H1 (cell line): ENCODE data around the gene CDHR5. TPM values are rescaled to one million over a fixed set of nuclear protein-coding genes. Genes with fewer than 3 reads are reported as not detected.
A peak's percentile ranks its signal among the peaks of the same experiment; 100 is the strongest.

Experiments used
- CTCF ChIA-PET: fragments of 300-600 bp; sonication (Branson Sonifier 250); formaldehyde crosslinking; loops from one replicate; lab custom pipeline; 2021; ENCODE audit not compliant: partially characterized antibody; lab: Charles Lee
- POLR2A ChIA-PET: fragments of 300-600 bp; sonication (Branson Sonifier 250); formaldehyde crosslinking; loops from one replicate; lab custom pipeline; 2021; ENCODE audit warnings: inconsistent platforms; ENCODE audit not compliant: partially characterized antibody; lab: Charles Lee
- DNase-seq, 2 experiments: peaks; one replicate each; pipeline versions ENCODE4 v3.0.0 to v3.0.0-alpha.2; 2010 to 2022; ENCODE audit warnings: low spot score in 2 of 2, low read depth in 1 of 2, mixed read lengths in 1 of 2
- FAIRE-seq: peaks from 2 replicates; lab custom pipeline; 2011; peaks lifted over from hg19 to GRCh38; lab: Jason Lieb, UNC
- H2AFZ ChIP-seq: 2 replicates; pipeline ENCODE4 v1.8.1; 2012; ENCODE audit warnings: low read length, inconsistent platforms
- H2AK5ac ChIP-seq: 2 replicates; pipeline ENCODE4 v1.6.1; 2013; ENCODE audit warnings: low read depth, low read length
- H2BK120ac ChIP-seq: replicated peaks from 2 replicates; pipeline ENCODE3; 2013; ENCODE audit warnings: low read depth, low read length, inconsistent platforms
- H2BK12ac ChIP-seq: 2 replicates; pipeline ENCODE4 v1.6.1; 2013; ENCODE audit warnings: low read depth, low read length
- H2BK15ac ChIP-seq: 2 replicates; pipeline ENCODE4 v1.6.1; 2013; ENCODE audit warnings: low read length
- H2BK20ac ChIP-seq: 2 replicates; pipeline ENCODE4 v1.6.1; 2013; ENCODE audit warnings: low read length
- H2BK5ac ChIP-seq: 2 replicates; pipeline ENCODE4 v1.6.1; 2013; ENCODE audit warnings: low read depth, low read length
- H3K14ac ChIP-seq: 2 replicates; pipeline ENCODE4 v1.6.1; 2013; ENCODE audit warnings: inconsistent platforms; ENCODE audit not compliant: insufficient read length
- H3K18ac ChIP-seq: 2 replicates; pipeline ENCODE4 v1.6.1; 2013; ENCODE audit warnings: low read length; ENCODE audit errors: extremely low read depth
- H3K23ac ChIP-seq: 2 replicates; pipeline ENCODE4 v1.6.1; 2013; ENCODE audit warnings: inconsistent platforms; ENCODE audit not compliant: insufficient read length
- H3K23me2 ChIP-seq: 2 replicates; pipeline ENCODE4 v1.6.1; 2013; ENCODE audit warnings: low read depth, low read length
- H3K27ac ChIP-seq: 2 replicates; pipeline ENCODE4 v1.6.1; 2011; ENCODE audit warnings: low read depth, low read length, inconsistent platforms
- H3K27me3 ChIP-seq, 4 experiments: replicated peaks in 1 of 4; 1 replicate in 1 of 4; 2 replicates in 3 of 4; pipeline versions ENCODE4 v1.6.1 to v1.8.1; 2011 to 2013; ENCODE audit warnings: low read length in 3 of 4, mild to moderate bottlenecking in 3 of 4, inconsistent platforms in 2 of 4, mixed read lengths in 2 of 4, moderate library complexity in 1 of 4; ENCODE audit not compliant: control insufficient read depth in 3 of 4, insufficient read depth in 3 of 4; ENCODE audit errors: extremely low read depth in 1 of 4
- H3K36me3 ChIP-seq, 4 experiments: 2 replicates each; pipeline versions ENCODE4 v1.6.1 to v1.8.1; 2011 to 2013; ENCODE audit warnings: mild to moderate bottlenecking in 4 of 4, low read length in 3 of 4, moderate library complexity in 2 of 4, control low read depth in 1 of 4, inconsistent platforms in 1 of 4; ENCODE audit not compliant: insufficient read depth in 4 of 4, control insufficient read depth in 2 of 4
- H3K4ac ChIP-seq: replicated peaks from 2 replicates; pipeline ENCODE3; 2013; ENCODE audit warnings: low read length, low read depth, mixed read lengths, inconsistent platforms; ENCODE audit not compliant: insufficient read length
- H3K4me1 ChIP-seq, 4 experiments: replicated peaks in 1 of 4; 1 replicate in 1 of 4; 2 replicates in 3 of 4; pipeline versions ENCODE4 v1.6.1 to v1.8.1; 2011 to 2013; ENCODE audit warnings: low read length in 3 of 4, inconsistent platforms in 2 of 4, mixed read lengths in 1 of 4; ENCODE audit not compliant: insufficient read depth in 4 of 4, control insufficient read depth in 3 of 4
- H3K4me2 ChIP-seq, 2 experiments: 2 replicates each; pipeline versions ENCODE4 v1.6.1 to v1.8.1; 2011 to 2013; ENCODE audit warnings: low read depth in 2 of 2, low read length in 2 of 2, control low read depth in 1 of 2, inconsistent platforms in 1 of 2, mild to moderate bottlenecking in 1 of 2; ENCODE audit not compliant: insufficient read depth in 1 of 2
- H3K4me3 ChIP-seq, 4 experiments: fragments of 200-600, 300-600 bp in 1 of 4; sonication (generic), shearing (Covaris generic), sonication (Bioruptor Twin) in 1 of 4; 2 replicates each; pipeline versions ENCODE4 v1.5.1 to v1.8.1; 2011 to 2016; ENCODE audit warnings: low read length in 4 of 4, low read depth in 3 of 4, control low read depth in 2 of 4, inconsistent platforms in 2 of 4, mild to moderate bottlenecking in 2 of 4, mixed read lengths in 1 of 4, moderate library complexity in 1 of 4; ENCODE audit not compliant: insufficient read depth in 2 of 4; ENCODE audit errors: extremely low read depth in 1 of 4
- H3K56ac ChIP-seq: replicated peaks from 2 replicates; pipeline ENCODE3; 2013; ENCODE audit warnings: low read depth, mild to moderate bottlenecking, mixed read lengths, low read length, inconsistent platforms; ENCODE audit not compliant: insufficient read length
- H3K79me1 ChIP-seq: 2 replicates; pipeline ENCODE4 v1.6.1; 2013; ENCODE audit warnings: low read depth, low read length, control low read depth
- H3K79me2 ChIP-seq, 2 experiments: 2 replicates each; pipeline versions ENCODE4 v1.6.1 to v1.8.1; 2012 to 2013; ENCODE audit warnings: low read length in 2 of 2, mild to moderate bottlenecking in 2 of 2, inconsistent platforms in 1 of 2; ENCODE audit not compliant: insufficient read depth in 2 of 2, control insufficient read depth in 1 of 2
- H3K9ac ChIP-seq, 4 experiments: replicated peaks in 1 of 4; 1 replicate in 1 of 4; 2 replicates in 3 of 4; pipeline versions ENCODE4 v1.6.1 to v1.8.1; 2011 to 2013; ENCODE audit warnings: low read depth in 3 of 4, low read length in 3 of 4, control low read depth in 2 of 4, mild to moderate bottlenecking in 2 of 4, moderate library complexity in 2 of 4, inconsistent platforms in 1 of 4; ENCODE audit errors: extremely low read depth in 1 of 4
- H3K9me3 ChIP-seq, 2 experiments: 2 replicates each; pipeline versions ENCODE4 v1.6.1 to v1.8.1; 2012 to 2013; ENCODE audit warnings: mild to moderate bottlenecking in 2 of 2, moderate library complexity in 2 of 2, control low read depth in 1 of 2, inconsistent platforms in 1 of 2, low read depth in 1 of 2, low read length in 1 of 2, mixed read lengths in 1 of 2; ENCODE audit not compliant: insufficient read depth in 2 of 2
- H4K20me1 ChIP-seq, 2 experiments: replicated peaks in 1 of 2; 2 replicates each; pipeline versions ENCODE3 to v1.8.1; 2011 to 2013; ENCODE audit warnings: inconsistent platforms in 2 of 2, low read length in 2 of 2, mild to moderate bottlenecking in 1 of 2; ENCODE audit not compliant: insufficient read depth in 2 of 2, control insufficient read depth in 1 of 2
- H4K5ac ChIP-seq: 2 replicates; pipeline ENCODE4 v1.6.1; 2013; ENCODE audit warnings: low read length, low read depth, mixed read lengths, inconsistent platforms; ENCODE audit not compliant: insufficient read length
- H4K8ac ChIP-seq: 2 replicates; pipeline ENCODE4 v1.8.0; 2013; ENCODE audit warnings: mild to moderate bottlenecking, moderate library complexity, low read length, inconsistent platforms; ENCODE audit not compliant: insufficient read depth; ENCODE audit errors: extremely low read depth
- H4K91ac ChIP-seq: replicated peaks from 2 replicates; pipeline ENCODE3; 2013; ENCODE audit warnings: low read length, mixed read lengths, inconsistent platforms; ENCODE audit not compliant: insufficient read length
- SP1 ChIP-seq: IDR thresholded peaks from 2 replicates; pipeline ENCODE4 v1.6.1; 2011; ENCODE audit warnings: low read depth, low read length
- WGBS, 2 experiments: shearing (Covaris generic) in 1 of 2; methylation state at CpG; one replicate each; pipeline versions ENCODE4 v1.1.6 to v1.1.7; 2013 to 2015; ENCODE audit warnings: low lambda C conversion rate in 2 of 2, mixed read lengths in 2 of 2, inconsistent platforms in 1 of 2, low coverage in 1 of 2, missing lambda C conversion rate in 1 of 2; ENCODE audit not compliant: insufficient replicate concordance in 2 of 2, insufficient coverage in 1 of 2, insufficient read length in 1 of 2; ENCODE audit errors: extremely low coverage in 1 of 2, missing lambda C conversion rate in 1 of 2; 5-methylcytosine and 5-hydroxymethylcytosine counted together
- polyA plus RNA-seq, 7 experiments: library from polyadenylated mRNA; depleted of rRNA in 3 of 7; stranded (reverse) in 5 of 7; unstranded in 2 of 7; fragments of >200 nt in 5 of 7; fragments of 200-250 nt in 2 of 7; gene quantifications; 1 replicate in 5 of 7; 2 replicates in 1 of 7; 4 replicates in 1 of 7; pipeline versions ENCODE4 v1.2.1 to v1.2.3, GENCODE V29; 2011 to 2013; ENCODE audit warnings: missing spikeins in 2 of 7, mixed read lengths in 2 of 7
- total RNA-seq: library from RNA; stranded (reverse); fragmentation: NEBNext Ultra II Directional; extraction: Animal tissue kit (Norgen Biotek cat#: 25700); gene quantifications from 2 replicates; pipeline ENCODE4 v1.2.1, GENCODE V29; 2021

CDHR5 gene
- total and polyA plus RNA-seq, 2 of the 8 experiments (the other 6 are each of a cell fraction or from before 2014, with no cell fraction given): not detected

- no peak for DNase-seq
- no peak for TF ChIP-seq SP1
- no peak for FAIRE-seq
These were observed 997 bp upstream of the CDHR5 start for GRCh38 chr11:625636-626268.

More at GRCh38 chr11:625636-626268, 997 bp upstream of the CDHR5 start:
- Histone ChIP-seq H3K27ac (no peak overlapping the region), H3K23me2 (no peaks in the 10 kb centered on the region; the same call in 1 of the 2 replicates), H2AK5ac (no peak overlapping the region), H3K4ac (no peak overlapping the region), H2BK5ac (no peak overlapping the region), H3K36me3 (no peaks in the 10 kb centered on the region), H3K27me3 (peaks cover 3 to 14% (median 10%) of the 10 kb centered on the region in 4 experiments; a peak in 6 of 7 replicates), H2BK15ac (no peak overlapping the region), H4K5ac (no peak overlapping the region), H3K56ac (no peak overlapping the region), H2BK120ac (no peak overlapping the region), H2BK12ac (no peak overlapping the region), H2BK20ac (no peak overlapping the region), H3K4me3 (no peak overlapping the region), H2AFZ (no peak overlapping the region), H3K9ac (no peak overlapping the region), H4K20me1 (peaks cover 0 to 7% of the 10 kb centered on the region in 2 experiments), H3K23ac (no peak overlapping the region), H3K79me1 (no peaks in the 10 kb centered on the region), H3K9me3 (no peaks in the 10 kb centered on the region), H3K18ac (no peak overlapping the region), H4K8ac (no peak overlapping the region), H4K91ac (no peak overlapping the region), H3K79me2 (no peaks in the 10 kb centered on the region), H3K14ac (no peak overlapping the region), H3K4me2 (0 out of 4 replicates have a peak overlapping the region, but pooled peaks of 1 of the 2 experiments have one; percentile 39), H3K4me1 (peaks cover 0 to 6% (median under 1%) of the 10 kb centered on the region in 4 experiments; a peak in 2 of 7 replicates)
- ChIA-PET POLR2A (interaction anchor here (1.6 to 2.5 kb wide), 4 partner anchors 10 to 89 kb away, joined by 5 to 8 read pairs (median 8); partner anchors contain the start of genes DRD4, IRF7 and LRRC56), CTCF (interaction anchor here (0.8 kb wide), 1 partner anchor 30 kb away, joined by 3 read pairs; no protein-coding TSS in a partner anchor)
- WGBS, 2 experiments: 87% methylated on average over 16 of the region's 22 CpGs; no CpG with 5 or more reads in 1 of the 2 experiments
